CD4-positive, alpha-beta memory T cell (primary cell): ENCODE data around the gene ATXN2. TPM values are rescaled to one million over a fixed set of nuclear protein-coding genes. Genes with fewer than 3 reads are reported as not detected.
"Not testable (repeated sequence)": the region's sequence is repeated elsewhere in the genome, so short reads cannot be mapped to it uniquely, and the experiment has no call there.

Source experiments
- CTCF ChIA-PET: fragments of 350-600 bp; sonication (Branson Sonifier 250); formaldehyde crosslinking; loops from one replicate; lab custom pipeline; 2021; ENCODE audit warnings: inconsistent platforms; ENCODE audit not compliant: partially characterized antibody; lab: Charles Lee
- POLR2A ChIA-PET: fragments of 350-600 bp; sonication (Branson Sonifier 250); formaldehyde crosslinking; loops from one replicate; lab custom pipeline; 2021; ENCODE audit not compliant: partially characterized antibody; lab: Charles Lee
- DNase-seq, 5 donors: peaks; one replicate each; pipeline versions ENCODE4 v3.0.0 to v3.0.0-alpha.2; 2020 to 2022; ENCODE audit warnings: mixed read lengths in 1 of 5
- H3K27ac ChIP-seq: one replicate; pipeline ENCODE4 v1.7.0; 2013; ENCODE audit warnings: low read depth, low read length
- H3K27me3 ChIP-seq: 2 replicates; pipeline ENCODE4 v1.7.0; 2013; ENCODE audit warnings: mild to moderate bottlenecking, low read length, moderate library complexity; ENCODE audit not compliant: insufficient read depth
- H3K36me3 ChIP-seq: 2 replicates; pipeline ENCODE4 v1.7.0; 2013; ENCODE audit warnings: mild to moderate bottlenecking, low read length, moderate library complexity; ENCODE audit not compliant: insufficient read depth
- H3K4me1 ChIP-seq: 2 replicates; pipeline ENCODE4 v1.7.0; 2013; ENCODE audit warnings: mild to moderate bottlenecking, low read length, moderate library complexity; ENCODE audit not compliant: insufficient read depth
- H3K4me3 ChIP-seq, 2 donors: one replicate each; pipeline ENCODE4 v1.7.0; 2013; ENCODE audit warnings: low read length in 2 of 2, mild to moderate bottlenecking in 1 of 2
- H3K9me3 ChIP-seq, 2 donors: one replicate each; pipeline ENCODE4 v1.7.0; 2013; ENCODE audit warnings: low read length in 2 of 2, control low read depth in 1 of 2; ENCODE audit not compliant: control insufficient read depth in 1 of 2
- H3K27ac Mint-ChIP-seq, 7 donors: one replicate each; pipeline ENCODE4 v1.8.0; 2020 to 2021; ENCODE audit warnings: mixed read lengths in 7 of 7, mild to moderate bottlenecking in 6 of 7, inconsistent platforms in 3 of 7, moderate library complexity in 3 of 7
- H3K27me3 Mint-ChIP-seq, 2 donors: one replicate each; pipeline ENCODE4 v1.8.0; 2020 to 2021; ENCODE audit warnings: mixed read lengths in 2 of 2
- H3K36me3 Mint-ChIP-seq, 2 donors: one replicate each; pipeline ENCODE4 v1.8.0; 2020 to 2021; ENCODE audit warnings: mixed read lengths in 2 of 2, inconsistent platforms in 1 of 2, mild to moderate bottlenecking in 1 of 2
- H3K4me1 Mint-ChIP-seq, 4 donors: one replicate each; pipeline ENCODE4 v1.8.0; 2020 to 2021; ENCODE audit warnings: mixed read lengths in 4 of 4, mild to moderate bottlenecking in 1 of 4
- H3K4me3 Mint-ChIP-seq, 8 donors: one replicate each; pipeline ENCODE4 v1.8.0; 2020 to 2021; ENCODE audit warnings: mixed read lengths in 8 of 8, mild to moderate bottlenecking in 7 of 8, moderate library complexity in 6 of 8, inconsistent platforms in 3 of 8
- H3K9me3 Mint-ChIP-seq, 8 donors: one replicate each; pipeline ENCODE4 v1.8.0; 2020 to 2021; ENCODE audit warnings: mixed read lengths in 8 of 8, mild to moderate bottlenecking in 5 of 8, inconsistent platforms in 3 of 8, moderate library complexity in 1 of 8
- intact Hi-C: fragments of 100-400 bp; cut with micrococcal nuclease; formaldehyde crosslinking; loops from one replicate; pipeline ENCODE4 v1.15.1; 2023
- polyA plus RNA-seq, 2 donors: library from polyadenylated mRNA; unstranded; fragments of 300-500 nt; fragmentation: Illumina TruSeq; gene quantifications; one replicate each; pipeline ENCODE4 v1.2.3, GENCODE V29; 2021
- total RNA-seq, 2 experiments: library from RNA; stranded (reverse); gene quantifications; one replicate each; pipeline ENCODE4 v1.2.3, GENCODE V29; 2021

ATXN2 gene
- total and polyA plus RNA-seq, 4 experiments from 2014 or later = 11.0 to 74.8 (median 53.0) TPM

- ChIA-PET CTCF (interaction anchor here (1.3 kb wide), 1 partner anchor 127 kb away, joined by 5 read pairs; no protein-coding TSS in a partner anchor), POLR2A (no interaction called here)
- no peak for DNase-seq
- H3K9me3 ChIP-seq = no peaks in the 10 kb centered on the region
- H3K4me1 ChIP-seq = no peaks in the 10 kb centered on the region
- H3K36me3 Mint-ChIP-seq = peaks cover 6 to 34% of the 10 kb centered on the region in 2 donors
- H3K9me3 Mint-ChIP-seq = peaks cover 0 to 1% (median 0%) of the 10 kb centered on the region in 8 donors
- H3K27ac Mint-ChIP-seq = no peak overlapping the region
- no peaks in the 10 kb centered on the region for H3K27me3 Mint-ChIP-seq
- no peaks in the 10 kb centered on the region for H3K4me1 Mint-ChIP-seq
- no peaks in the 10 kb centered on the region for H3K27me3 ChIP-seq
- peaks cover 36% of the 10 kb centered on the region for H3K36me3 ChIP-seq
- H3K4me3 Mint-ChIP-seq = no peak overlapping the region
- no peak overlapping the region for H3K4me3 ChIP-seq
- intact Hi-C loops = no loop called here
- no peak overlapping the region for H3K27ac ChIP-seq
Observed at GRCh38 chr12:111523587-111524167, 75.4 kb downstream of the ATXN2 start.

- Mint-ChIP-seq H3K36me3 (peaks cover 6 to 36% of the 10 kb centered on the region in 2 donors), H3K4me3 (no peak overlapping the region), H3K9me3 (peaks cover 0 to 1% (median 0%) of the 10 kb centered on the region in 8 donors), H3K27me3 (no peaks in the 10 kb centered on the region), H3K4me1 (no peaks in the 10 kb centered on the region), H3K27ac (no peak overlapping the region)
- POLR2A ChIA-PET = no interaction called here
- no peak for DNase-seq
- Histone ChIP-seq H3K9me3 (no peaks in the 10 kb centered on the region), H3K27ac (no peak overlapping the region), H3K27me3 (no peaks in the 10 kb centered on the region), H3K4me1 (no peaks in the 10 kb centered on the region), H3K36me3 (peaks cover 42% of the 10 kb centered on the region), H3K4me3 (no peak overlapping the region)
- CTCF ChIA-PET = interaction anchor here (1.4 kb wide), 1 partner anchor 117 kb away, joined by 3 read pairs; no protein-coding TSS in a partner anchor
- intact Hi-C loops = no loop called here
Observed at GRCh38 chr12:111521801-111522200, 77.3 kb downstream of the ATXN2 start.

GRCh38 chr12:111519937-111520336 is 79.2 kb downstream of the ATXN2 start:
- Mint-ChIP-seq H3K9me3 (no peaks in the 10 kb centered on the region), H3K27ac (no peak overlapping the region), H3K27me3 (no peaks in the 10 kb centered on the region), H3K4me1 (no peaks in the 10 kb centered on the region), H3K4me3 (no peak overlapping the region), H3K36me3 (peaks cover 9 to 35% of the 10 kb centered on the region in 2 donors)
- no peaks in the 10 kb centered on the region for H3K27me3 ChIP-seq
- no peak overlapping the region for H3K27ac ChIP-seq
- no peaks in the 10 kb centered on the region for H3K4me1 ChIP-seq
- H3K36me3 ChIP-seq = peaks cover 45% of the 10 kb centered on the region
- H3K4me3 ChIP-seq = no peak overlapping the region
- POLR2A ChIA-PET = no interaction called here
- no peaks in the 10 kb centered on the region for H3K9me3 ChIP-seq
- intact Hi-C loops = no loop called here
- CTCF ChIA-PET = interaction anchor here (1.1 to 1.5 kb wide), 4 partner anchors 10 to 124 kb away, joined by 3 to 7 read pairs (median 4); no protein-coding TSS in a partner anchor
- DNase-seq = no peak

GRCh38 chr12:111519083-111519482 is 80.0 kb downstream of the ATXN2 start:
- Mint-ChIP-seq H3K27ac (no peak overlapping the region), H3K9me3 (no peaks in the 10 kb centered on the region), H3K36me3 (peaks cover 7 to 30% of the 10 kb centered on the region in 2 donors), H3K27me3 (no peaks in the 10 kb centered on the region), H3K4me3 (no peak overlapping the region), H3K4me1 (no peaks in the 10 kb centered on the region)
- H3K4me1 ChIP-seq = no peaks in the 10 kb centered on the region
- CTCF ChIA-PET = interaction anchor here (1.2 to 1.5 kb wide), 3 partner anchors 11 to 123 kb away, joined by 3 to 7 read pairs (median 3); no protein-coding TSS in a partner anchor
- H3K4me3 ChIP-seq = no peak overlapping the region
- DNase-seq = no peak
- H3K27ac ChIP-seq = no peak overlapping the region
- H3K36me3 ChIP-seq = peaks cover 39% of the 10 kb centered on the region
- intact Hi-C loops = no loop called here
- POLR2A ChIA-PET = no interaction called here
- no peaks in the 10 kb centered on the region for H3K9me3 ChIP-seq
- H3K27me3 ChIP-seq = no peaks in the 10 kb centered on the region

GRCh38 chr12:111507719-111508118 is 91.4 kb downstream of the ATXN2 start:
- DNase-seq, CTCF ChIA-PET, intact Hi-C loops, H3K4me3 ChIP-seq, H3K9me3 Mint-ChIP-seq, H3K4me1 ChIP-seq, H3K9me3 ChIP-seq, H3K4me3 Mint-ChIP-seq, H3K27me3 Mint-ChIP-seq, POLR2A ChIA-PET, H3K27ac ChIP-seq, H3K27me3 ChIP-seq: not testable (repeated sequence)
- peaks cover 18% of the 10 kb centered on the region for H3K36me3 ChIP-seq
- peak overlapping the region in 1 of 7 donors; percentile 49 for H3K27ac Mint-ChIP-seq
- H3K4me1 Mint-ChIP-seq = peaks cover 6 to 13% (median 10%) of the 10 kb centered on the region in 4 donors
- H3K36me3 Mint-ChIP-seq = peaks cover 32 to 51% of the 10 kb centered on the region in 2 donors

- H3K27me3 ChIP-seq, H3K27me3 Mint-ChIP-seq, H3K9me3 Mint-ChIP-seq, H3K27ac Mint-ChIP-seq, H3K4me3 Mint-ChIP-seq, H3K27ac ChIP-seq, H3K4me1 ChIP-seq, DNase-seq, intact Hi-C loops, H3K9me3 ChIP-seq, POLR2A ChIA-PET, H3K4me3 ChIP-seq, CTCF ChIA-PET: not testable (repeated sequence)
- Mint-ChIP-seq H3K36me3 (peaks cover 32 to 51% of the 10 kb centered on the region in 2 donors), H3K4me1 (peaks cover 6 to 13% (median 10%) of the 10 kb centered on the region in 4 donors)
- peaks cover 18% of the 10 kb centered on the region for H3K36me3 ChIP-seq
Observed at GRCh38 chr12:111507258-111507657, 91.9 kb downstream of the ATXN2 start.

- Histone ChIP-seq H3K27me3 (no peaks in the 10 kb centered on the region), H3K9me3 (no peaks in the 10 kb centered on the region), H3K36me3 (peaks cover 15% of the 10 kb centered on the region), H3K4me3 (no peak overlapping the region), H3K4me1 (peaks cover 7% of the 10 kb centered on the region), H3K27ac (no peak overlapping the region)
- peaks cover 6 to 13% (median 10%) of the 10 kb centered on the region in 4 donors for H3K4me1 Mint-ChIP-seq
- intact Hi-C loops = no loop called here
- no peak for DNase-seq
- H3K27ac Mint-ChIP-seq = peak overlapping the region in 3 of 7 donors; percentile 26 to 75 (median 64)
- no peaks in the 10 kb centered on the region for H3K27me3 Mint-ChIP-seq
- ChIA-PET POLR2A (no interaction called here), CTCF (no interaction called here)
- no peak overlapping the region for H3K4me3 Mint-ChIP-seq
- peaks cover 32 to 47% of the 10 kb centered on the region in 2 donors for H3K36me3 Mint-ChIP-seq
- H3K9me3 Mint-ChIP-seq = no peaks in the 10 kb centered on the region
Observed at GRCh38 chr12:111506260-111506659, 92.9 kb downstream of the ATXN2 start.
